ENCODE measurements around the gene ZFAND4. TPM values are rescaled to one million over a fixed set of nuclear protein-coding genes. Genes with fewer than 3 reads are reported as not detected.
"Not testable (repeated sequence)": the region's sequence is repeated elsewhere in the genome, so short reads cannot be mapped to it uniquely, and the experiment has no call there.

The ZFAND4 gene
- total RNA-seq, 6 experiments from 2014 or later: 3.9 to 4.8 (median 4.3) TPM

DNA sequence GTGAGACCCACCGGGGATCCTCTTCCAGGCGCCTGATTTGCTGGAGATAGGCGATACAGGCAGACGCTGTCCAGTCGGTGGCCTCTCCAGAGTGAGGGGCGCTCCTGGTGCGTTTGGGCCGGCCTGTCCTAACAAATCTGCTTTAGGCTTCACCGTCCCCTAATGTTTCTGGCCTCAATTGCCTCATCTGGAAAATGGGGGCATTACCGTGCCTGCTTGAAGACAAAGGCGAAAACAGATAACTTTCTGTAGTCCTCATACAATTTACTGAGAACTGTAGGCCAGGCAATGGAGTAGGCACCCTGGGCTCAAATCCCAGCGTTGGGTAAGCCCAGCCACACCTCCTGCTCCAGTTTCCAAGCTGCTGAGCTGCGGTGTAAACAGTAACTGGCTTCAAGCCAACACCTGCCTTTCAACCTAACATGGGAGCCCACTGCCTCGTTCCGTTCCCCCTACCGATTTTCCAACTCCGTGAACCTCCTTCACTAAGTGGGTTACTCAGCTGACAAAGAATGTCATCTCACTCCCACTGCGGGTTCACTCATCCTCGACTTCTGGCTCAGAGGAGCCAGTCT is 589 bp upstream of the ZFAND4 start:
- no peak for DNase-seq
- Mint-ChIP-seq H3K4me3 (peak overlapping the region; percentile 59), H3K27me3 (ENCODE audit: insufficient read depth) (no peaks in the 10 kb centered on the region; the same call in 1 of the 2 replicates), H3K4me1 (ENCODE audit: low read depth) (peaks cover 16% of the 10 kb centered on the region), H3K9me3 (no peaks in the 10 kb centered on the region), H3K27ac (no peak overlapping the region; the same call in 1 of the 2 replicates), H3K36me3 (ENCODE audit: low read depth) (no peaks in the 10 kb centered on the region)
- TF ChIP-seq, protein P1, sequence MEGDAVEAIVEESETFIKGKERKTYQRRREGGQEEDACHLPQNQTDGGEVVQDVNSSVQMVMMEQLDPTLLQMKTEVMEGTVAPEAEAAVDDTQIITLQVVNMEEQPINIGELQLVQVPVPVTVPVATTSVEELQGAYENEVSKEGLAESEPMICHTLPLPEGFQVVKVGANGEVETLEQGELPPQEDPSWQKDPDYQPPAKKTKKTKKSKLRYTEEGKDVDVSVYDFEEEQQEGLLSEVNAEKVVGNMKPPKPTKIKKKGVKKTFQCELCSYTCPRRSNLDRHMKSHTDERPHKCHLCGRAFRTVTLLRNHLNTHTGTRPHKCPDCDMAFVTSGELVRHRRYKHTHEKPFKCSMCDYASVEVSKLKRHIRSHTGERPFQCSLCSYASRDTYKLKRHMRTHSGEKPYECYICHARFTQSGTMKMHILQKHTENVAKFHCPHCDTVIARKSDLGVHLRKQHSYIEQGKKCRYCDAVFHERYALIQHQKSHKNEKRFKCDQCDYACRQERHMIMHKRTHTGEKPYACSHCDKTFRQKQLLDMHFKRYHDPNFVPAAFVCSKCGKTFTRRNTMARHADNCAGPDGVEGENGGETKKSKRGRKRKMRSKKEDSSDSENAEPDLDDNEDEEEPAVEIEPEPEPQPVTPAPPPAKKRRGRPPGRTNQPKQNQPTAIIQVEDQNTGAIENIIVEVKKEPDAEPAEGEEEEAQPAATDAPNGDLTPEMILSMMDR (IDR thresholded peaks at IDR 0.05): no peak

DNA sequence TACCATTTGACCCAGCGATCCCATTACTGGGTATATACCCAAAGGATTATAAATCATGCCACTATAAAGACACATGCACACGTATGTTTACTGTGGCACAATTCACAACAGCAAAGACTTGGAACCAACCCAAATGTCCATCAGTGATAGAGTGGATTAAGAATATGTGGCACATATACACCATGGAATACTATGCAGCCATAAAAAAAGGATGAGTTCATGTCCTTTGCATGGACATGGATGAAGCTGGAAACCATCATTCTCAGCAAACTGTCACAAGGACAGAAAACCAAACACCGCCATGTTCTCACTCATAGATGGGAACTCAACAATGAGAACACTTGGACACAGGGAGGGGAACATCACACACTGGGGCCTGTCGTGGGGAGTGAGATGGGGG is 1.3 kb downstream of the ZFAND4 start:
- H3K27me3 Mint-ChIP-seq (ENCODE audit: insufficient read depth); H3K27ac Mint-ChIP-seq; H3K36me3 Mint-ChIP-seq (ENCODE audit: low read depth); DNase-seq; H3K9me3 Mint-ChIP-seq: not testable (repeated sequence)
- Mint-ChIP-seq H3K4me3 (peak overlapping the region; percentile 88), H3K4me1 (ENCODE audit: low read depth) (peaks cover 16% of the 10 kb centered on the region)

DNA sequence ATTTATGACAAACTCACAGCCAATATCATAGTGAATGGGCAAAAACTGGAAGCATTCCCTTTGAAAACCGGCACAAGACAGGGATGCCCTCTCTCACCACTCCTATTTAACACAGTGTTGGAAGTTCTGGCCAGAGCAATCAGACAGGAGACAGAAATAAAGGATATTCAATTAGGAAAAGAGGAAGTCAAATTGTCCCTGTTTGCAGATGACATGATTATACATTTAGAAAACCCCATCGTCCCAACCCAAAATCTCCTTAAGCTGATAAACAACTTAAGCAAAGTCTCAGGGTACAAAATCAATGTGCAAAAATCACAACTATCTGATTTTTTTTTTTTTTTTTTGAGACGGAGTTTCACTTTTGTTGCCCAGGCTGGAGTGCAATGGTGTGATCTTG is 2.7 kb downstream of the ZFAND4 start:
- not testable (repeated sequence) for H3K9me3 Mint-ChIP-seq; H3K27ac Mint-ChIP-seq; H3K36me3 Mint-ChIP-seq (ENCODE audit: low read depth); H3K27me3 Mint-ChIP-seq (ENCODE audit: insufficient read depth); H3K4me3 Mint-ChIP-seq; DNase-seq
- peaks cover 16% of the 10 kb centered on the region for H3K4me1 Mint-ChIP-seq (ENCODE audit: low read depth)

DNA sequence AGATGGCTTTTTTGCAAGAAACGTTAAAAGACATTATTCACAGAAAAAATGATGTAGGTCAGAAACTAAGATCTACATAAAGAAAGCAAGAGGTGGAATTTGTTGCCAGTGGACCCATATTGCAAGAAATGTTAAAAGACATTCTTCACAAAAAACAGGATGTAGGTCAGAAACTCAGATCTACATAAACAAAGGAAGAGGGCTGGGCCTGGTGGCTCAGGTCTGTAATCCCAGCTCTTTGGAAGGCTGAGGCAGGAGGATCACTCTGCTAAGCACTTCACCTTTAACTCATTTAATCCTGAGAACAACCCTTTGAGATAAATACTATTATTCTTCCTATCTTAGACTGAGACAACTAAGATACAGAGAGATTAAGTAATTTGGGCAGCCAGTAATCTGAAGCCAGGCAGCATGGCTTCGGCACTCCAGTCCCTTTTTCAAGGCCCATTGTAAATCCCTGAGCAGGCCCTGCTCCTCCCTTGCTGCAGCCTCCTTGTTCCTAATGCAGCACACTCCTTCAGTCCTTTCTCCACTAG is 11.6 kb downstream of the ZFAND4 start:
- Mint-ChIP-seq H3K9me3 (no peaks in the 10 kb centered on the region), H3K4me3 (no peak overlapping the region), H3K27ac (no peak overlapping the region), H3K36me3 (ENCODE audit: low read depth) (no peaks in the 10 kb centered on the region), H3K27me3 (ENCODE audit: insufficient read depth) (no peaks in the 10 kb centered on the region), H3K4me1 (ENCODE audit: low read depth) (no peaks in the 10 kb centered on the region)
- TF ChIP-seq, protein P1 (IDR thresholded peaks at IDR 0.05): no peak
- no peak for DNase-seq

DNA sequence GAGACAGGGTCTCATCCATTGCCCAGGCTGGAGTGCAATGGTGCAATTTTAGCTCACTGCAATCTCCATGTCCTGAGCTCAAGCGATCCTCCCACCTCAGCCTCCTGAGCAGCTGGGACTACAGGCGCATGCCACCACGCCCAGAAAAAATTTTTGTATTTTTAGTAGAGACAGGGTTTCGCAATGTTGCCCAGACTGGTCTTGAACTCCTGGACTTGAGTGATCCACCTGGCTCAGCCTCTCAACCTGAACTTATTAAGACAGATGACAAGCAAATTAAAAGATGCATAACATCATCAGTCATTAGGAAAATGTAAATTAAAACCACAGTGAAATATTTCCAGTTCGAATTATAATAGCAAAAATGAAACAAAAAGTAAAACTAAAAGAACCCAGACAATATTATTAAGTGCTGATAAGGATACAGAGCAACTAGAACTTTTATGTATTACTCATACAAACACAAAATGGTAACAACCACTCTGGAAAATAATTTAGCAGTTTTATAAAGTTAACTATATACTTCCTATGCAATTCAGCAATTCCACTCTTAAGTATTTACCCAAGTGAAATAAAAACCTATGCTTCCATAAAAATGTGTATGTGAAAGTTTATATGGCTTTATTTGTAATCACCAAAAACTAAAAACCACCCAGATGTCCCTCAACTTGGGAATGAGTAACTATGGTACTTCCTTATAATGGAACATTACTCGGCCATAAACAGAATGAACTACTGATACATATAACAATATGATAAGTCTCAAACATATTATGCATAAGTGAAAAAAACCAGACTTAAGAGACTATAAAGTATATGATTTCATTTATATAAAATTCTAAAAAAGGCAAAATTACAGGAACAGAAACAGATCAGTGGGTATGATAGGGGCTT is 15.3 kb downstream of the ZFAND4 start:
- Mint-ChIP-seq H3K27me3 (ENCODE audit: insufficient read depth) (no peaks in the 10 kb centered on the region), H3K27ac (no peak overlapping the region), H3K36me3 (ENCODE audit: low read depth) (no peaks in the 10 kb centered on the region), H3K4me1 (ENCODE audit: low read depth) (peaks cover 6% of the 10 kb centered on the region), H3K9me3 (no peaks in the 10 kb centered on the region), H3K4me3 (no peak overlapping the region)
- DNase-seq: no peak
- TF ChIP-seq, protein P1 (IDR thresholded peaks at IDR 0.05): no peak

DNA sequence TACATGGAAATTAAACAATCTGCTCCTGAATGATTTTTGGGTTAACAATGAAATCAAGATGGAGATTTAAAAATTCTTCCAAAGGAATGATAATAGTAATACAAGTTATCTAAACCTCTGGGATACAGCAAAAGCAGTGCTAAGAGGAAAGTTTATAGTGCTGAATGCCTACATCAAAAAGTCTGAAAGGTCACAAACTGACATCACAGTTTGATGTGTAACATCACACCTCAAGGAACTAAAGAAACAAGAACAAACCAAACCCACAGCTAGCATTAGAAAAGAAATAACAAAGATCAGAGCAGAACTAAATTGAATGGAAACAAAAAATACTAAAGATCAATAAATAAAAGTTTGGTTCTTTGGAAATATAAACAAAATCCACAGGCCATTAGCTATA is 17.4 kb downstream of the ZFAND4 start:
- Mint-ChIP-seq H3K27me3 (ENCODE audit: insufficient read depth) (no peaks in the 10 kb centered on the region), H3K36me3 (ENCODE audit: low read depth) (no peaks in the 10 kb centered on the region), H3K4me3 (no peak overlapping the region), H3K27ac (no peak overlapping the region), H3K4me1 (ENCODE audit: low read depth) (peaks cover 7% of the 10 kb centered on the region), H3K9me3 (no peaks in the 10 kb centered on the region)
- TF ChIP-seq, protein P1 (IDR thresholded peaks at IDR 0.05): no peak
- DNase-seq: no peak

DNA sequence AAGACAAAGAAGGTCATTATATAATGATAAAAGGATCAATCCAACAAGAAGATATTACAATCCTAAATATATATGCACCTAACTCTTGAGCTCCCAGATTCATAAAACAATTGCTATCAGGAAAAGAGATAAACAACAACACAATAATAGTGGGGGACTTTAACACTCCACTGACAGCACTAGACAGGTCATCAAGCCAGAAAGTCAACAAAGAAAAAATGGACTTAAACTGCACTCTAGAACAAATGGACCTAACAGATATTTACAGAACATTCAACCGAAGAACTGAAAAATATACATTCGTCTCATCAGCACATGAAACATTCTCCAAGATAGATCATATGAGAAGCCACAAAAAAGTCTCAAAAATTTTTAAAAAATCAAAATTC is 17.8 kb downstream of the ZFAND4 start:
- not testable (repeated sequence) for DNase-seq

More for the DNA sequence above, 17.8 kb downstream of the ZFAND4 start:
- H3K9me3 Mint-ChIP-seq; H3K4me3 Mint-ChIP-seq; H3K27ac Mint-ChIP-seq; H3K36me3 Mint-ChIP-seq (ENCODE audit: low read depth); H3K4me1 Mint-ChIP-seq (ENCODE audit: low read depth); H3K27me3 Mint-ChIP-seq (ENCODE audit: insufficient read depth): not testable (repeated sequence)

All from HFFc6 (cell line).